ENCODE data around the gene ACOT12.
A peak's percentile ranks its signal among the peaks of the same experiment; 100 is the strongest.

Gene ACOT12

GRCh38 chr5:81400375-81400774 lies 6.4 kb upstream of the ACOT12 start:
- DNase-seq (ENCODE audit: low spot score) = no peak

DNA sequence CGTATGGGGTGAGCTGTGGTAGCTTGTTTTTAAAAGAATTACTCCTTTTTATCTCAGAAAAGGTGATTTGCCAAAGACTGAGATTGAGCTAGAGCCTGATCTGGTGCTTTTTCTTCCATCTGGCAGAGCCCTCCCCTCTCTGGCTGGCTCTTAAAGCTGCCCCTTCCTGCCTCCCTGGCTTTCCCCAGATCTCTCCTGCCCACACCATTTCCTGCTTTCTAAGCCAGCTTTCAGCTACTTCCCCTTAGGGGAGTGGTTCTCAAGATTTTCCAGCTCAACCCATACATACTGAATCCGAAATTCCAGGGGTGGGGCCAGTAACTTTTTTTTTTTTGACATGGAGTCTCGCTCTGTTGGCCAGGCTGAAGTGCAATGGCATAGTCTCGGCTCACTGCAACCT lies 4.8 kb upstream of the ACOT12 start:
- no peak for DNase-seq (ENCODE audit: low spot score)

DNA sequence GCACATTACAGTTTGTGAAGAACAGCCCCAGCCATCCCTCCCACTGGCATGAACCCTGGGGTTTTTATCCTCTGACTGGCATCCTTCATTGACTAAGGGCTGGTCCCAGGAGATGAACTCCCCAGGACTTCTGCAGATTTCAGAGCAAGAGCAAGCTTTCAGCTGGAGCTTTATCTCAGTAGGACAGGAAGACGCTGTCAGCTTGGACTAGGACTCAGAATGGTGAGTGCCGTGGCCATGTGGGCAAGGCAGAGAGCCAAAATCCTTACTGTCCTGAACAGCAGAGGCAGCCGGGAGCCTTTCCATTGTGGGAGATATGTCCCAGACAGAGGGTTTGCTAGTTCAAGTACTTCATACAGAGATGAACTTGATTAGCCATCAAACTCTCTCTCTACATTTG lies 3.2 kb upstream of the ACOT12 start:
- no peak for DNase-seq (ENCODE audit: low spot score)

GRCh38 chr5:81395262-81395661 lies 1.3 kb upstream of the ACOT12 start:
- no peak for DNase-seq (ENCODE audit: low spot score)

GRCh38 chr5:81393430-81393782 lies 528 bp downstream of the ACOT12 start:
- no peak for DNase-seq (ENCODE audit: low spot score)

- no peak for DNase-seq (ENCODE audit: low spot score)
Observed at GRCh38 chr5:81389025-81389424, 4.9 kb downstream of the ACOT12 start.

GRCh38 chr5:81388169-81388568 lies 5.8 kb downstream of the ACOT12 start:
- no peak for DNase-seq (ENCODE audit: low spot score)

DNA sequence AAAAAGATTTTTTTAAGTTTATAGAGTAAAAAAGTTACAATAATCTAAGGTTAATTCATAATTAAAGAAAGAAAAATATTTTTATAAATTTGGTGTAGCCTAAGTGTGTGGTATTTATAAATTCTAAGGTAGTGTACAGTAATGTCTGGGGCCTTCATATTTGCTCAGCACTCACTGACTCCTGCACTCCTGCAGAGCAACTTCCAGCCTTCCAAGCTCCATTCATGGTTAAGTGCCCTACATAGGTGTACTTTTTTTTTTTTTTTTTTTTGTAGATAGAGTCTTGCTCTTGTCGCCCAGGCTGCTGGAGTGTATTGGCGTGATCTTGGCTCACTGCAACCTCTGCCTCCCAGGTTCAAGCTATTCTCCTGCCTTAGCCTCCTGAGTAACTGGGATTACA lies 10.1 kb downstream of the ACOT12 start:
- no peak for DNase-seq (ENCODE audit: low spot score)

- DNase-seq (ENCODE audit: low spot score) = no peak
Observed at GRCh38 chr5:81371354-81371876, 22.5 kb downstream of the ACOT12 start.

DNA sequence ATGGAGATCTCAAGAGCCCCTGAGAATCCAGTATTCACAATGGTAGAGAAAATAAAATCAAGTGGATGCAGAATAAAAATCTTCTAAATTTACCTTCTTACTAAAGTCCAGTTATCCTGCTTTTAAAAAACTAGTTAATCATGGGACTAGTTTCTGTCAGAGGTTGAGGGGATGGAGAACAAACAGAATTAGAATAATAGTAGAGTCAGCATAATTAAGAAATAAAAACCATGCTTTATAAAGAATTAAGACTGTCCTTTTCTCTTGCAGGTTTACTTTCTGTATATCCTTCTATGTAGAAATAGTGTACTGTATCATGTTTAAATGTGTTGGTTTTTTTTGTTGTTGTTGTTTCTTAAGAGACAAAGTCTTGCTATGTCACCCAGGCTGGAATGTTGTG lies 23.0 kb downstream of the ACOT12 start:
- no peak for DNase-seq (ENCODE audit: low spot score)

DNA sequence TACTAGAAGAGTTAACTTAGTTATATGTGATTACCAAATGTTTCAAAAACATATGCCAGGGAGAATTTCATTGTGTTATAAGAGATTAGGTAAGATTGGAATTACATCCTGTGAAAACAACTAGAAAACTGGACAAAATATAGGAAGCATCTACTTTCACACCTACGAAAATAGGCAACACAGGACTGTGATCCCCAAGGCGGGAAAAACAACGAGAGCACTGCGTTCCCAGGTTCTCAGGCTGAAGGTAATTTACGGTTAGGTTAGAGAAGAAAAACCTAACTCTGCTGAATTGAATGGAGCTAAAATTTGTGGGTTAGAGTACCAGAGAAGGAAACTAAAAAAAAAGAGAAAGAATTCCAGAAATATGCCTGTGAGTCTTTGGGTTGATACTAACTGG lies 28.4 kb downstream of the ACOT12 start:
- no peak for DNase-seq (ENCODE audit: low spot score)

DNA sequence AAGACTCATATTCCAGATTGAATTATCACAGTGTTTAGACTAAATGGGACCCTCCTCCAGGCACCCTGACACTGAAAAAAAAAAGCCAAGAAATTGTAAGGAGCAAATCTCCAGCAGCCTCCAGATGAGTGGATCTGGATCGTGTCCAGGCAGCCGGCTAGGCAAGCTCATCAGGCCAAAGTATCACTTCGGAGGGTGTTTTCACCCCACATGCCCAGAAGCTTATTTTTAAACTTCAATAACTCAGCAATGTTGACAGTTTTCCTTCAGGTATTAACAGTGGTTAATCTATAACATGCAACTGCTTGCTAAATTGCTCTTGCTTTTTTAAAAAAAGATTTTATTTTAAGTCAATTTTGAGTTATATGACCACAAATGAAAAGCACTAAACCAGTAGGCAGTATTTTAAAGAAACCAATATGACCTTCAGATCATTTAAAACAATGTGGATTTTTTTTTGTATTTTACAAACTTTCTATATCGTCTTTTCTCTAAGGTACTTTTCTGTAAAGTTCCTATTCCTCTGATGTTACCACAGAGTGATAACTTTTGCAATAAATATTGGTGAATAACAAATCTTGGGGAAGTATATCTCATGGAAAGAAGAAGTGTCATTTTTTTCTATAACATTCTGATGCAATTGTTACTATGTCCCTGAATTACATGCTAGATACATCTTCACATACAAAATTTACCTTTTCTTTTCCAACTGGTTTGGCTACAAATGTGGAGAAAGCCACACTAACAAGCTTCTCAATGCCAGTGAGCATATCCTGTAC lies 30.7 kb downstream of the ACOT12 start:
- DNase-seq (ENCODE audit: low spot score) = no peak

GRCh38 chr5:81361600-81361999 lies 32.3 kb downstream of the ACOT12 start:
- no peak for DNase-seq (ENCODE audit: low spot score)

GRCh38 chr5:81360640-81361039 lies 33.3 kb downstream of the ACOT12 start:
- DNase-seq (ENCODE audit: low spot score) = no peak

DNA sequence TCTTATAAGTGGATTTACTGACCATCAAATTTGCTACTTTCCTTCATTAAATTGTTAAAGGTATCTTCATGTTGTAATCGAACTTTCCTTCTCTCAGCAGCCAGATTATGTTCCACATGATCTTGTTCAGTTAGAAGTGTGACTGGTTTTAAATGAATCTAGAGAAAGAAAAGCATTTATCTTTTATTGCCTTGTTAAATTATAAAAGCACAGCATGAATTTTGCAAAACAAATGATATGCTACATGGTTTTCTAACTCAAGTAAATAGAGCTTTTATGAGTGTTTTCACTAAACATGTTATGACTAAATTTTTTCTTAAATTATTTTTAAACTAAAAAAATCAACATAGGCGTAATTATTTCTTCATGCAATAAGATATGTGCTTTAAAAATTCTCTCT lies 34.1 kb downstream of the ACOT12 start:
- DNase-seq (ENCODE audit: low spot score) = no peak

DNA sequence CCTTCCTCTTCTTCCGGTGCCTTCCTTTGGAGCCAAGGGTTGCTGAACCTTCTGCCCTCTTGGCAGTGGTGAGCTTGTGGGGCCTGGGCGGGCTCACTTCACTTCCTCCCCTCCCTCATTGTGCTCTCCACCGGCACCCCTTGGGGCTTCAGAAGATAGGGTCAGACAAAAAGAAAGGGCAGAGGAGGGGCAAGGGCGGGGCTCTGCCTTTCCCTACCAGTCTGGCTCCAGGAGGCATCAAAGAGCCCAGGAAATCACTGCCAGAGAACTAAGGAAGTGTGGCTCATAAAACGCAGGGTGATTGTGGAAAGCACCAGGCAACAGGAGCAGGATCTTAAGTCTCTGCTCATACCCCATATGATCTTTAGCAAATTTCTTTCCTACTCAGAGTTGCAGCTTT lies 34.8 kb downstream of the ACOT12 start:
- peak; percentile 54 for DNase-seq (ENCODE audit: low spot score)

- DNase-seq (ENCODE audit: low spot score) = no peak
Observed at GRCh38 chr5:81355291-81356251, 38.4 kb downstream of the ACOT12 start.

GRCh38 chr5:81354093-81354492 lies 39.8 kb downstream of the ACOT12 start:
- no peak for DNase-seq (ENCODE audit: low spot score)

GRCh38 chr5:81353189-81353588 lies 40.7 kb downstream of the ACOT12 start:
- no peak for DNase-seq (ENCODE audit: low spot score)

DNA sequence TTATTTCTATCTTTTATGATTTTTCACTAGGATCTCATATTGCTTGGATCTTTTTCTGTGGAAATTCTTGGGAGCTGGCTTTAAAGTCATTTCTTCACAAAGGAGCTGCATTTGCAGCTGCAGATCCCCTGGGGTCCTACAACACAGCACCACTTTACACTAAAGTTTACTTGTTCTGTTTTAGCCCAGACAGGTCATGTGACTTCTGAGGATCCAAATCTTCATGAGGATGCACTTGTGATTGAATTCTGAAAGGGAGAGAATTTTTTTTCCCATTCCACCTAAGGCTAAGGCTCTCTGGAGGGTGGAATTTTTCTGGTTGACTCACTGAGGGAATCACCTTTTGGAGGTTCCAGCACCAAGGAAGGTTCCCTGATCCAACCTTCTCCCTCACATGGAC lies 43.4 kb downstream of the ACOT12 start:
- DNase-seq (ENCODE audit: low spot score) = no peak

- DNase-seq (ENCODE audit: low spot score) = no peak
Observed at GRCh38 chr5:81349161-81349560, 44.8 kb downstream of the ACOT12 start.

DNA sequence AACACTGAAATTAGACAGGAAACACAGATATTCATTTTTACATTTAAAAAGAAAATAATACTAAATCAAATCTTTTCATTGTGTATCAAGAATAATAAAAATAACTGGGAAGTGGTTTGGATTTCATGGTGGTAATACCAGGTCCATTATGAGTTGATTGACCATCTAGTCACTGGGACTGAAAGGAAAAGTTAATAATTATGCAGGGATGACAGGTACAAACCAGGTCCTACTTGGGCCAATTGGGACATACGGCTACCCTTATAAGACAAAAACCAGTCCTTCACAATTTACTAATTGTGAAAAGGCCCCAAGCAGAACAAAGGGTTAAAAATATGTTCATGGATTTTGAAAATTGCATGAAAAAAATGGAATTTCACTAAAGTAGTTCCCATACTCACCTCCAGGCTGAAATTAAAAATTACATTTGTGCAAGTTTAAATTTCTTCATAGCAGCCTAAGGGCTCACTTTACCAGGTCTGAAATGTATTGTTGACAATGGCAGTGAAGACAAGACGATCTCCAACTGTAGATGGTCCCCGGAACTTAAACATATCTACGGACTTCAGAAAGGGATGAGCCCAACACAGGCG lies 48.4 kb downstream of the ACOT12 start:
- DNase-seq (ENCODE audit: low spot score) = no peak

- DNase-seq (ENCODE audit: low spot score) = no peak
Observed at GRCh38 chr5:81344736-81345135, 49.2 kb downstream of the ACOT12 start.
